Measurements from ENCODE around the gene ZNF101. TPM values are rescaled to one million over a fixed set of nuclear protein-coding genes. Genes with fewer than 3 reads are reported as not detected.

The ZNF101 gene
- total RNA-seq, 2 donors from 2014 or later = 53.2 to 62.9 TPM

DNA sequence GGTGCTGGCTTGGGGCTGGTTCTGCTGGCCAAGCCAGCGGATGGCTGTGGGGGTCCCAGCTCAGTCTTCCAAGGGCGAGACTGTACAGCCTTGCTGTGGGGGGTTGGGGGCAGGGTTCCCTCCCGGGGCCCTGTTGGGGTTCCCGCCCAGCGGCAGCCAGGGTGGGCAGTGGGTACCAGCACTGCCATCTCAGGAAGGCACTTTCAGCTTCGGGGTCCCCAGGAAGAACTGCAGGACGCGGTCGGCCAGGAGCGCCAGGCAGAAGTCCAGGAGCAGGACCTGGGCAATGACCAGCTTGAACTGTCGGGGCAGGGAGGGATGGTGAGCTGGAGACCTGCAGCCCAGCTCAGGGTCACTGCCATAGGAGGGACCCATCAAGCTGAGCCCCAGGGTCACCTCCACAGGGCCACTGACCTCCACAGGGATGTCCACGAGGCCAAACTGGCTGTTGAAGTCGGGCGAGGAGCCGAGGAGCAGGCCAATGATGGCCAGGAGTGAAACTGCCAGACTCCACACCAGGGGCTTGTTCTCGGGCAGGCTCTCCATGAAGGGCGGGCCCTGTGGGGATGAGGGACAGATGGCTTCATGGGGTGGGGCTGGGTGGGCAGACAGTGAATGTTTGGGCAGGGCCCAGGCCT is 23.3 kb upstream of the ZNF101 start:
- DNase-seq = no peak
- 96 to 100% methylated on average over 8 to 17 of the region's 17 CpGs for WGBS, 2 experiments (ENCODE audit: insufficient coverage in 1 of 2, insufficient read length in 1 of 2)

DNA sequence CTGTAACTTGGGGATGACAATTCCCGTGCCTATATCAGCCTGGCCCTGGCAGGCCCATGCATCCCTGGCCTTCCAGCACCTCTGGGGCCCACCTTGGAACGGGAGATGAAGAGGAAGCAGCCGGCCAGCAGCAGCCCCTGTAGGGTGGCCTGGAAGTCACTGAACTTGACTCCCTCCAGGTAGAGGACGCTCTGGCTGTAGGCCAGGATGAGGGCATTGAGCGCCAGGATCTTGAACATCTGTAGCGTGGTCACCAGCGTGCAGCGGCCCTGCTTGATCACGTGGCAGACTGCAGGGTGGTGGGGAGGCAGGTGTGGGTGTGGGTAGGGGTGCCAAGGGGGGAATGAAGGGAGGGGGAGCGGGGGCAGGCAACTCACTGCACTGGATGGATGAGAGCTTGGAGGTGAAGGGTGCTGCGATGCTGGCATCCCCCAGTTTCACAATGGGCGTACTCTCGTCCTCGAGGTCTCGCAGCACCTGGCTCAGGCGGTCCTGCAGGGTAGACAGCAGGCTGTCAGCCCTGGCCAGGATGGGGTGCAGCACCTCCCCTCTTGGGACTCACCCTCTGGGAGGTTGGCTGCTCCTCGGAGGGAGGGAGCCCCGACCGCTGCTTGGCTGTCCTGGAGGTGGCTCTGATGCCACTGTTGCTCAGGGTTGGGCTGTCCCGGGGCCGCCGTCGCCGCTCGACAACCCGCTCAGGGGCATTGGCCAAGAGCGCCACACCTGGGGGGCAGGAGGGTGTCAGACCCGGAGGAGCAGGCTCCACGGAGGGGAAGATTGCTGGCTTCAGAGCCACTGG is 21.4 kb upstream of the ZNF101 start:
- H3K36me3 ChIP-seq (ENCODE audit: control insufficient read depth, insufficient read depth, low read length) = peaks cover 56% of the 10 kb centered on the region
- Mint-ChIP-seq H3K36me3 (ENCODE audit: low read depth) (peaks cover 56% of the 10 kb centered on the region), H3K27me3 (ENCODE audit: insufficient read depth) (no peaks in the 10 kb centered on the region), H3K27ac (no peak overlapping the region), H3K4me1 (peaks cover 8% of the 10 kb centered on the region), H3K4me3 (no peak overlapping the region), H3K9me3 (no peaks in the 10 kb centered on the region)
- WGBS, 2 experiments (ENCODE audit: insufficient coverage in 1 of 2, insufficient read length in 1 of 2) = 96 to 98% methylated on average over 11 to 29 of the region's 29 CpGs
- TF ChIP-seq, protein P1, sequence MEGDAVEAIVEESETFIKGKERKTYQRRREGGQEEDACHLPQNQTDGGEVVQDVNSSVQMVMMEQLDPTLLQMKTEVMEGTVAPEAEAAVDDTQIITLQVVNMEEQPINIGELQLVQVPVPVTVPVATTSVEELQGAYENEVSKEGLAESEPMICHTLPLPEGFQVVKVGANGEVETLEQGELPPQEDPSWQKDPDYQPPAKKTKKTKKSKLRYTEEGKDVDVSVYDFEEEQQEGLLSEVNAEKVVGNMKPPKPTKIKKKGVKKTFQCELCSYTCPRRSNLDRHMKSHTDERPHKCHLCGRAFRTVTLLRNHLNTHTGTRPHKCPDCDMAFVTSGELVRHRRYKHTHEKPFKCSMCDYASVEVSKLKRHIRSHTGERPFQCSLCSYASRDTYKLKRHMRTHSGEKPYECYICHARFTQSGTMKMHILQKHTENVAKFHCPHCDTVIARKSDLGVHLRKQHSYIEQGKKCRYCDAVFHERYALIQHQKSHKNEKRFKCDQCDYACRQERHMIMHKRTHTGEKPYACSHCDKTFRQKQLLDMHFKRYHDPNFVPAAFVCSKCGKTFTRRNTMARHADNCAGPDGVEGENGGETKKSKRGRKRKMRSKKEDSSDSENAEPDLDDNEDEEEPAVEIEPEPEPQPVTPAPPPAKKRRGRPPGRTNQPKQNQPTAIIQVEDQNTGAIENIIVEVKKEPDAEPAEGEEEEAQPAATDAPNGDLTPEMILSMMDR (conservative IDR thresholded peaks at IDR 0.05) = no peak
- DNase-seq = no peak
- H3K9me3 ChIP-seq (ENCODE audit: control insufficient read depth, low read length) = no peaks in the 10 kb centered on the region
- H3K27ac ChIP-seq (ENCODE audit: low read depth, low read length) = no peak overlapping the region
- H3K27me3 ChIP-seq (ENCODE audit: control insufficient read depth, insufficient read depth, low read length, poor library complexity, severe bottlenecking) = no peaks in the 10 kb centered on the region
- H3K9ac ChIP-seq (ENCODE audit: extremely low read depth, low read length, poor library complexity, severe bottlenecking) = no peak overlapping the region
- peaks cover 4% of the 10 kb centered on the region for H3K4me1 ChIP-seq (ENCODE audit: control insufficient read depth, insufficient read depth, low read length)
- no peak overlapping the region for H3K4me3 ChIP-seq (ENCODE audit: low read length)

More for the DNA sequence above, 23.3 kb upstream of the ZNF101 start:
- Histone ChIP-seq H3K36me3 (ENCODE audit: control insufficient read depth, insufficient read depth, low read length) (peaks cover 40% of the 10 kb centered on the region), H3K4me3 (ENCODE audit: low read length) (no peak overlapping the region), H3K27me3 (ENCODE audit: control insufficient read depth, insufficient read depth, low read length, poor library complexity, severe bottlenecking) (no peaks in the 10 kb centered on the region), H3K9ac (ENCODE audit: extremely low read depth, low read length, poor library complexity, severe bottlenecking) (no peak overlapping the region), H3K27ac (ENCODE audit: low read depth, low read length) (no peak overlapping the region), H3K9me3 (ENCODE audit: control insufficient read depth, low read length) (no peaks in the 10 kb centered on the region), H3K4me1 (ENCODE audit: control insufficient read depth, insufficient read depth, low read length) (peaks cover 4% of the 10 kb centered on the region)
- peaks cover 39% of the 10 kb centered on the region for H3K36me3 Mint-ChIP-seq (ENCODE audit: low read depth)
- H3K27me3 Mint-ChIP-seq (ENCODE audit: insufficient read depth) = no peaks in the 10 kb centered on the region
- no peaks in the 10 kb centered on the region for H3K9me3 Mint-ChIP-seq
- no peak overlapping the region for H3K27ac Mint-ChIP-seq
- H3K4me1 Mint-ChIP-seq = peaks cover 8% of the 10 kb centered on the region
- TF ChIP-seq, protein P1 (conservative IDR thresholded peaks at IDR 0.05) = no peak
- no peak overlapping the region for H3K4me3 Mint-ChIP-seq

DNA sequence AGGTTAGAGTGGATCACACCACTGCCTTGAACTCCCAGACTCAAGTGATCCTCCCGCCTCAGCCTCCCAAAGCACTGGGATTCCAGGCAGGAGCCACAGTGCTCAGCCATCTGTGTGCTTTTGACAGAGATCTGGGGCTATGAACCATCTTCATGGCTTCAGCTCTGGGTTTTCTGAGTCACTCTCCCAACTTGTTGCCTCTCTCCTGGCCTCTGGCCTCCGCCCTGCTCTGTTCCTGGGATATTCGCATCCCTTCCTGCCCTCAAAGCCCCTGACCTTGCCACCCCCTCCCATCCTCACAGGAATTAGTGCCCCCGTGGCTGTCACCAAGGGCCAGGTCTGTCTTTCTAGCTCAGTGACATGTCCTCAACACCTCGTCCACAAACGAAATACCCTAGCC is 19.5 kb upstream of the ZNF101 start:
- Mint-ChIP-seq H3K4me1 (no peaks in the 10 kb centered on the region), H3K27ac (no peak overlapping the region), H3K27me3 (ENCODE audit: insufficient read depth) (no peaks in the 10 kb centered on the region), H3K9me3 (no peaks in the 10 kb centered on the region), H3K36me3 (ENCODE audit: low read depth) (peaks cover 68% of the 10 kb centered on the region), H3K4me3 (no peak overlapping the region)
- Histone ChIP-seq H3K36me3 (ENCODE audit: control insufficient read depth, insufficient read depth, low read length) (peaks cover 73% of the 10 kb centered on the region), H3K9me3 (ENCODE audit: control insufficient read depth, low read length) (no peaks in the 10 kb centered on the region), H3K9ac (ENCODE audit: extremely low read depth, low read length, poor library complexity, severe bottlenecking) (no peak overlapping the region), H3K27ac (ENCODE audit: low read depth, low read length) (no peak overlapping the region), H3K27me3 (ENCODE audit: control insufficient read depth, insufficient read depth, low read length, poor library complexity, severe bottlenecking) (no peaks in the 10 kb centered on the region), H3K4me3 (ENCODE audit: low read length) (no peak overlapping the region), H3K4me1 (ENCODE audit: control insufficient read depth, insufficient read depth, low read length) (no peaks in the 10 kb centered on the region)
- no peak for DNase-seq
- WGBS, 2 experiments (ENCODE audit: insufficient coverage in 1 of 2, insufficient read length in 1 of 2) = 91 to 97% methylated on average over 5 to 6 of the region's 6 CpGs
- TF ChIP-seq, protein P1 (conservative IDR thresholded peaks at IDR 0.05) = no peak

All from endodermal cell (in vitro differentiated cells).